ENCODE results near the gene NCDN.
A peak's percentile ranks its signal among the peaks of the same experiment; 100 is the strongest.
"Not testable (repeated sequence)": the region's sequence is repeated elsewhere in the genome, so short reads cannot be mapped to it uniquely, and the experiment has no call there.

Gene NCDN

GRCh38 chr1:35568975-35569395 lies 11.4 kb downstream of the NCDN start:
- H3K4me3 ChIP-seq (ENCODE audit: low read depth, low read length), result no peak overlapping the region

- no peak overlapping the region for H3K4me3 ChIP-seq (ENCODE audit: low read depth, low read length)
Observed at GRCh38 chr1:35569936-35570335, 12.3 kb downstream of the NCDN start.

- no peak overlapping the region for H3K4me3 ChIP-seq (ENCODE audit: low read depth, low read length)
Observed at GRCh38 chr1:35570589-35571137, 13.1 kb downstream of the NCDN start.

- H3K4me3 ChIP-seq (ENCODE audit: low read depth, low read length), result no peak overlapping the region
Observed at GRCh38 chr1:35571263-35571662, 13.7 kb downstream of the NCDN start.

GRCh38 chr1:35572296-35572695 lies 14.7 kb downstream of the NCDN start:
- no peak overlapping the region for H3K4me3 ChIP-seq (ENCODE audit: low read depth, low read length)

GRCh38 chr1:35573198-35574124 lies 15.9 kb downstream of the NCDN start, which contains the start of gene TFAP2E:
Gene TFAP2E, plus strand, starts transcription at chr1:35573314. Its CDS starts 264 bp downstream, at chr1:35573578.
- H3K4me3 ChIP-seq (ENCODE audit: low read depth, low read length), result peak within 1 kb of the TSS; percentile 60

GRCh38 chr1:35574125-35574654 lies 16.6 kb downstream of the NCDN start:
- no peak overlapping the region for H3K4me3 ChIP-seq (ENCODE audit: low read depth, low read length)

- no peak overlapping the region for H3K4me3 ChIP-seq (ENCODE audit: low read depth, low read length)
Observed at GRCh38 chr1:35574655-35575415, 17.2 kb downstream of the NCDN start.

- H3K4me3 ChIP-seq (ENCODE audit: low read depth, low read length), result no peak overlapping the region
Observed at GRCh38 chr1:35575416-35575958, 17.9 kb downstream of the NCDN start.

- H3K4me3 ChIP-seq (ENCODE audit: low read depth, low read length), result no peak overlapping the region
Observed at GRCh38 chr1:35576061-35576765, 18.6 kb downstream of the NCDN start.

GRCh38 chr1:35576766-35577070 lies 19.1 kb downstream of the NCDN start:
- H3K4me3 ChIP-seq (ENCODE audit: low read depth, low read length), result not testable (repeated sequence)

GRCh38 chr1:35577071-35577998 lies 19.7 kb downstream of the NCDN start:
- H3K4me3 ChIP-seq (ENCODE audit: low read depth, low read length), result peak overlapping the region; percentile 37

GRCh38 chr1:35580949-35581388 lies 23.4 kb downstream of the NCDN start:
- H3K4me3 ChIP-seq (ENCODE audit: low read depth, low read length), result no peak overlapping the region

- not testable (repeated sequence) for H3K4me3 ChIP-seq (ENCODE audit: low read depth, low read length)
Observed at GRCh38 chr1:35581621-35582020, 24.0 kb downstream of the NCDN start.

GRCh38 chr1:35585281-35585680 lies 27.7 kb downstream of the NCDN start:
- H3K4me3 ChIP-seq (ENCODE audit: low read depth, low read length), result no peak overlapping the region

GRCh38 chr1:35585805-35586204 lies 28.2 kb downstream of the NCDN start:
- not testable (repeated sequence) for H3K4me3 ChIP-seq (ENCODE audit: low read depth, low read length)

GRCh38 chr1:35586808-35587207 lies 29.2 kb downstream of the NCDN start:
- no peak overlapping the region for H3K4me3 ChIP-seq (ENCODE audit: low read depth, low read length)

- H3K4me3 ChIP-seq (ENCODE audit: low read depth, low read length), result no peak overlapping the region
Observed at GRCh38 chr1:35587736-35588135, 30.1 kb downstream of the NCDN start.

- no peak overlapping the region for H3K4me3 ChIP-seq (ENCODE audit: low read depth, low read length)
Observed at GRCh38 chr1:35588197-35588910, 30.8 kb downstream of the NCDN start.
